GM18868 (cell line): ENCODE measurements around the gene CFAP52.
"Not testable (repeated sequence)": the region's sequence is repeated elsewhere in the genome, so short reads cannot be mapped to it uniquely, and the experiment has no call there.

Experiments
- ATAC-seq: cut with Tn5 transposase; IDR thresholded peaks from one replicate; pipeline ENCODE4 v1.9.1; 2021; ENCODE audit warnings: mild to moderate bottlenecking, moderate library complexity; ENCODE audit not compliant: unreplicated experiment

The CFAP52 gene, protein sequence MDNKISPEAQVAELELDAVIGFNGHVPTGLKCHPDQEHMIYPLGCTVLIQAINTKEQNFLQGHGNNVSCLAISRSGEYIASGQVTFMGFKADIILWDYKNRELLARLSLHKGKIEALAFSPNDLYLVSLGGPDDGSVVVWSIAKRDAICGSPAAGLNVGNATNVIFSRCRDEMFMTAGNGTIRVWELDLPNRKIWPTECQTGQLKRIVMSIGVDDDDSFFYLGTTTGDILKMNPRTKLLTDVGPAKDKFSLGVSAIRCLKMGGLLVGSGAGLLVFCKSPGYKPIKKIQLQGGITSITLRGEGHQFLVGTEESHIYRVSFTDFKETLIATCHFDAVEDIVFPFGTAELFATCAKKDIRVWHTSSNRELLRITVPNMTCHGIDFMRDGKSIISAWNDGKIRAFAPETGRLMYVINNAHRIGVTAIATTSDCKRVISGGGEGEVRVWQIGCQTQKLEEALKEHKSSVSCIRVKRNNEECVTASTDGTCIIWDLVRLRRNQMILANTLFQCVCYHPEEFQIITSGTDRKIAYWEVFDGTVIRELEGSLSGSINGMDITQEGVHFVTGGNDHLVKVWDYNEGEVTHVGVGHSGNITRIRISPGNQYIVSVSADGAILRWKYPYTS

DNA sequence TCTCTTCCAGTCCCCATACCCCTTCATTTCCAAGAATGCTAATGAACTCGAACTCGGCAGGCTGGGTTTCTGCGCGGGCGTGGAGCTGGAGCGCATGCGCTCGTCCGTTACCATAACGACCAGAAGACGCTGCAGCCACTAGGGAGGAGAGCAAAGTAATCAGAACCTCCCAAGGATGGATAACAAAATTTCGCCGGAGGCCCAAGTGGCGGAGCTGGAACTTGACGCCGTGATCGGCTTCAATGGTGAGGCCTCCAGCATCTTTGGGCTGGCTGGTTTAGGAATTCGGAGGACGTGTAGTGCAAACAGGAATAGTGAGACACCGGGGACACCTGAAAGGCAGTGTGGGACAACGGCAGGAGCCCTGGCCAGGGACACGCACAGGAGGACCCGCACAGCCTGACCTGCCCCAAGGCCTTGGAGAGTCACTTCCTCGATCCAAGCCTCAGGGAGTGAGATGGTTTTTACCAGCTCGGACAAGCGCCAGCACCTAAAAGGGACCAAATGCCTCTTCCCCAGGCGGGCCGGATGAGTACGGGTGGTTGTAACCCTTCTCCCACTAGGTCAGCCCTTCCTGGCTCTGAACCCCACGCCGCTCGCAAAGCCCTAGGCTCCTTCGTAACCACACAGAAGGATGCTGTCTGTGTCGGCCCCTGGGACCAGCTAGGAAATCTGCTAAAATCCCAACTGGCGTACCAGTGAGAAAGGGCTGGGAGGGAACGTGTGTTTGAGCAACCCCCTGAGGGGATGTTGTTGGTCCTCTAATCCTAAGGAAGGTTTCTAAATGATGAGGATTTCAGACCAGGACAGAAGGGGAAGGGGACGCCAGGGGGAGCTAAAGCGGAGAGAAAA lies at the start of gene CFAP52:
TSS of gene CFAP52 (plus strand) at position 122 of the 852 bp plus-strand sequence. CDS start at position 176, 54 bp downstream.
- ATAC-seq = no peak

DNA sequence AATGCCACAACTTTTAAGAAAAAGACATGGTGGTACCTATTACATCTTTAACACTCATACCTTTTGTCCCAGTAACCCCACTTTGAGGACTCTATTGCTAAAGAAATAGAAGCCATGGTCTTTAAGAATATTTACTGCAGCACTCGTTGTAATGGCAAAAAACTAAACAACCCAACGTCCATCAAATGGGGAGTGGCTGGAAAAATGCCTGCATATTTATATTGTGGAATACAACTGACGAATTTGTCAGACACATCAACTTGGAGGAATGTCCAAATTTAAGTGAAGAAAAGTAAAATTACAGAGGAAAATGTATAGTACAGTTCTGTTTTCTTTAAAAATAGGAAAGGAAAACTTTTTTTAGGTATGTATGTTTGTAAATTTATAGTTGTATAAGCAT lies 48.7 kb upstream of the CFAP52 start:
- ATAC-seq = no peak

DNA sequence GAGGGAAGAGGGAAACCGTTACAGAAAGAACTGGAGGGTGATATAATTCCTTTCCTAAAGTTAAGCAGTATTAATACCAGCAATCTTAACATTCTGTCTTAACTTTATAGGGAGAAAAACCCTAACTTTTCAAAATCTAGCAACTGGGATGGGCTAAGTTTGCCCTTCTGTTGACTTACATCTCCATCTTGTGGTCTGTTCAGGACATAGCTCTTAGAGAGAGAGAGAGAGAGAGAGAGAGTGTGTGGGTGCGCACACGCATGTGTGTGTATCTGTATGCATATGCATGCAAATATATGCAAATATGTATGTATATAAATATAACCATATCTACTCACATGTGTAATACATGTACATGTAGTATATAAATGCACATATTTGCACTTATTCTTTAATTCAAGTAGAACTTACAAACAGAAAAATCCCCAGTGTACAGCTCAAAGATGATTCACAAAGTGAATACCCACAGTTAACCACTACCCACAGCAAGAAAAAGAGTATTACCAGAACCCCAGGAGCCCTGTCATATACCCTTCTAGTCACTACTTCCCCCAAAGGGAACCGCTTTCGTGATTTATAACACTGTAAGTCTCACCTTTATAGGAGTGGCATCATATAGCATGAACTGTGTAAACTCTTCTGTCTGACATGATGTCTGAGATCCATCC lies 47.3 kb upstream of the CFAP52 start:
- ATAC-seq = no peak

DNA sequence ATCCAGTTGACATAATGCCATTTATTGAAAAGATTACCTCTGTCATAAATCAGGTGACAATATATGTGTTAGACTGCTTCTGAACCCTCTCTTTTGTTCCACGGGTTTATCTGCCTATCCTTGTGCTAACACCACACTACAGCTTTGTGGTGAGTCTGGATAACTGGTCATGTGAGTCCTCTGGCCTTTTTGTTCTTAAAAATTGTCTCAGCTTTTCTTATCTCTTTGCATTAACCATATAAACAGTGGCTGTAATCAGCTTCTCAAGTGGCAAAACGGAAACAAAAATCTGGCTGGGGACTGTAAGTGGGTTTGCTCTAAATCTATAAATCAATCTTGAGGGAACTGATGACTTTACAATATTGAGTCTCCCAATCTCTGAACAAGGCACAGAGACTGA lies 45.4 kb upstream of the CFAP52 start:
- ATAC-seq = no peak

DNA sequence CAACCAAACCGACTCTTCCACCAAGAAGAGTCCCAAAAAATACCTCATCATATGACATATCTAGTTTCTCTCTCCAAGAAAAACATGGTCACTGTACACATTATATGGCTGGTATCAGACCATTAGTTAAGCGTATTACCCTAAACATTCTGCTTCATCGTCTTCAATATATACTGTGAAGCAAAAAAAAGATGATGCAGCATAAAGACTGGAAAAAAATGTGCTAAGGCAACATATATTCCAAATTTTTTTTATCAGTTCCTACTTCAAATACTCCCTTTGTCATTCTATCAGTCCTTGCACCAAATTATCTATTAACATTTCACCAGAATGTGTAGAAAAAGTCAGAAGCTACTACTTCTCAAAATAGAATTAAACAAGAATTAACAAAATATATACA lies 43.7 kb upstream of the CFAP52 start:
- ATAC-seq = no peak

DNA sequence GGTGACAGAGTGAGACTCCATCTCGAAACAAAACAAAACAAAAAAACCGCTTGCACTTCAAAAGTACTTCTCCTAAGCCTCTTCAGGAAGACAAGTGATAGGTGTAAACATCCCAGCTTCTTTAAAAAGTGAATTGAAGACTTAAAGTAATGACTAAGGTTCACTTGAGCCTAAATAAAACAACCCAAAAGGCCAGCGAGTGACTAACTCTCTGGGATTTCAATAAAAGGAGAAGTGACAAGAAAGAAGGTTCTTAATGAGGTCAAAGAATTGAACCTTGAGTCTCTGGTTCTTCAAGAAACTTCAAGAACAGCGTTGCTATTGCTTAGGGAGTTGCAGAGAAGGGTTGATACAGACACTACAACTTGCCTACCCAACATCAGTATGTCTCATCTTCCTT lies 43.0 kb upstream of the CFAP52 start:
- no peak for ATAC-seq

DNA sequence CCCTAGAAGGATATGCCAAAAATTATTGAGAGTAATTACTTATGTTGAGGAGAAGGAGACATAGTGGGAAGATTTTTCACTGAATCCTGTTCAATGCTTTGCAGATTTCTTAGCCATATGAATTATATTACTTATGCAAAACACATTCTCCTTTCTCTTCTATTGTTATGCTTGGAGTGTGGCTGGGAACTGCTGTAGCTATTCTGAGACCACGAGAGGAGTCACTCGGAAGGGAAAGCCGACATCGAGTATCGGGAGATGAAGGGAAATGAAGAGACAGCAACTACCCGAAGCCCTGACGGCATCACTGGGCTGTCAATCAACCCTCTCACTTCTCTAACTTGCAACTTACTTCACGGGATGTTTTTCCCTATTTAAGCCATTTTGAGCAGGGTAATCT lies 40.4 kb upstream of the CFAP52 start:
- no peak for ATAC-seq

DNA sequence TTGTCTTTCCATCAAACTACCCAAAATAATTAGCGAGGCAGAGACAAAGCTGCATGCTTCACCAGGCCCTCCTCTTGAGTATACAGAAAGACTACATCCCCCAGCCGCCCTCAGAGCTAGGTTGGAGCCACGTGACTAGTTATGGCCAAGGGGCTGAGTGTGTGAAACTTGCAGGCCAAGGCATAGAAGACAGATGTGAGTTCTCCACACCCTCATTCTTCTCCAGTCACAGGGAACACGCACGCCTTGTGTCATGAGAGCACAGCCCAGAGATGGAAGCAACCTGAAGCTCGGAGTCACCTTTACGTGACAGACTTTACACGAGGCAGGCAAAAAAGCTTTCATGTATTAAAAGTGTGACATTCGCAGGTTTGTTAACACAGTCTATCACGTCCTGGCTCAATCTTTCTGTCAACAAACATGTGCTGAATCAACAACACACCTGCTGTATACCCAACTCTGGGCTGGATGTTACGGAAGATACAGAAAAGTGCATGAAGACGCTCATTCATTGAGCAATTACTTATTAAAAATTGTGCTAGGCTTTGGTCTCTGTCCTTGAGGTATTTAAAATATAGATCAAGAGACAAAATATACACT lies 39.2 kb upstream of the CFAP52 start:
- ATAC-seq = no peak

DNA sequence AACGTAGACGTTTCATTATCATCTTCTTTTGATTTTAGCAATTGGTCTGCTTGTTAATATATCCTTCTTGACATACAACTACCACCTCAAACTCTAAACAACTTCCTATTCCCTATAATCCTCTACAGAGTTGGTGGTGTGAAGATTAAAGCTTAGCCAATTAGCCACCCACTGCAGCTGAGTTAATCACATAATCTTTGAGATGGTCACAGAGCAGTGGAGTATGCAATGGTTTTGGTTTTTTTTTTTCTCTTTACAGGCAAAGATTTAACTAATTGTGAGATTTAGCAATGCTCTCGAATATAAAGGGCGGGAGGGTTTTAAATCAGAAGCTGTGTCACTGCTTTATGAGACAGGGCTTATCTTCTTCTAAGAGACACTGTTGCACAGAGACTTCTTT lies 37.8 kb upstream of the CFAP52 start:
- no peak for ATAC-seq

DNA sequence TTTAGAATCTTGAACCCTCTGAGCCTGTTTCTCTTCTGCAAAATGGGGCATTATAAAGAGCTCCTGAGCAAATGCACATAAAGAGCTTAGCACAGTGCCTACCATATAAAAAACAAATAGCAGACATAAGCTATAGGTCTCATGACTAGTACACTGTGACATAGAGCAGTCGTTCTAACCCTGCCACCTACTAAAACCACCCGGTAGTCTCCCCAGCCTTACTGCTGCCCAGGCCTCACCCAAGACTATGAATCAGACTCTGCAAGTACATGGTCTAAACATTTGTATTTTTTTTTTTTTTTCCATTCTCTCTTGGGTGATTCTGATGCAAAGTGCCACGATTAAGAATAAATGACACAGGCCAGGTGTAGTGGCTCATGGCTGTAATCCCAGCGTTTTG lies 34.7 kb upstream of the CFAP52 start:
- ATAC-seq = no peak

DNA sequence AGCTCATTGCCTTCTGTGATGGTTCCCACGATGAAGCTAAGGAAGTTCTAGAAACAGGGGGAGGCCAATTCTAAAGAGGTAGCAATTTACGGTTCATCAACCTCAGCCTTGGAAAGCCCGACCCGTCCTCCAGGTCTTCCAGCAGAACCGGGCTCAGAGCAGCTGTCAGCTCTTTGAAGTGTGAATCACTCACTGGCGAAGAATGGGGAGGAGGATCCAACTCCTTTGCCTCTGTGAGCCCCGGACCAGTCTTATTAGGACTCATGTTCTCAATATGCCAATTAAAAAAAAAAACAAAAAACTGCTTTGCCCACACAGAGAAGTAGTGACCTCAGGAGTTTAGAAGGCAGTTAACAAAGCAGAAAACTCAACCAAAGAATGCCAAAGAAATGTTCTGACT lies 32.2 kb upstream of the CFAP52 start:
- ATAC-seq = no peak

DNA sequence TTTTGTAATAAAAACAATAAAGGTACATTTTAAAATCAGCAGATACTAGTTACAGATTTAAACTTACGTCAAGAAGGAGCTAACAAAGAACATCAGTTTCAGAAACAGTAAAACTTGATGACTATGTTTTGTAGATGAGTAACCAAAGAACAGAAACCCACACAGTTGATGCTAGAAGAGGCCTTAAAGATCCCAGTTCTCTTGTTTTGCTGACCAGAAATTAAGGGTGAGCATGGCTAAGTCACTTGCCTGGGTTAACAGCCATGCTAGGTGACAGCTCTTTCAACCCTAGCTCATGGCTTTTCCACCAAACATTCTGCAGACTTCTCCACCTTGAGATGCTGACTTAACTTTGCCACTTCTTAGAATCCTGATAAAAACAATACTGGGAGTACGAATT lies 27.2 kb upstream of the CFAP52 start:
- ATAC-seq = no peak

DNA sequence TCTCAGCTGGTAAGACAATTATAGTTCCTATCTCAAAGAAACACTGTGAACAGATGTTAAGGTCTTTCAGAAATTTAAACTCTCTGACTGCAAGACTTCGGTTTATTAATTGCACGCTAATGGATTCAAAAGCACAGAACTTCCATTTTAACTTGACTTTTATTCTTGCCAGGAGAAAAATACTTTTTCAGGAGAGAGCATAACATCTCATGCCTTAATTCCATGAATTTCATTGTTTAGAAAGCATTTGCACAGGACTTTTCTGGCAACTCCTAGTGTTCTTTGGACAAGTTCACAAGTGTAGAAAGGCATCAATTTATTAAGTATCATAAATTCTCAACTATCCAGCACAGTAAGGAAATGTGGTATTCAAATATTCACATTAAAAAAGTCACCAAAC lies 23.3 kb upstream of the CFAP52 start:
- no peak for ATAC-seq

DNA sequence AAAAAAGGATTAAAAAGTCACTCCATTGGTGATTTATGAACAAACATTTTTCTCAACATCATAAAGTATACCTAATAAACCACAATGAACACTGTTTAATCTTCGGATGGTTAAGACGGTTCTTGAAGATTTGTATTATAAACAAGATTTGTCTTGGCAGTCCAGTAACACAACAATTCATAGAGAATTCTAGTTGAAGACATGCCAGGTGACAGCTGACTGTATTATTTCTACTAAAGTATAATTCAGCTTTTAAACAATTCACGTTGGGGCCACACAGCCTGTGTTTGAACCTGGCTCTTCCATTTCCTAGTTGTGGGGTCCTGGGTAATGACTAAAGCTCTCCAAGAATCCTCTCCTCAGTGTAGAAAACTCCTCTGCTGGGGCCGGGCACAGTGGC lies 22.8 kb upstream of the CFAP52 start:
- no peak for ATAC-seq

DNA sequence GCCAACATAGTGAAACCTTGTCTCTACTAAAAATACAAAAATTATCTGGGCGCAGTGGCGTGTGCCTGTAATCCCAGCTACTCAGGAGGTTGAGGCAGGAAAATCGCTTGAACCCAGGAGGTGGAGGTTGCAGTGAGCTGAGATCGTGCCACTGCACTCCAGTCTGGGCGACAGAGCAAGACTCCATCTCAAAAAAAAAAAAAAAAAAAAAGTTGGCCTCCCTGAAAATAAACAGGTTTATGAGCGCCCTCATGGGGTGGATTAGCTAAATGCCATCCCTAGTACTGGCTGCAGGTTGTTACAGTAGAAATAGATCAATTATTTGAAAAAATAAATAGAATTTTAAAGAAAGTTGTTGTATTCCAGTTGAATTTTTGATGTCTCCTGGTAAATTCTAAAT lies 21.7 kb upstream of the CFAP52 start:
- not testable (repeated sequence) for ATAC-seq

DNA sequence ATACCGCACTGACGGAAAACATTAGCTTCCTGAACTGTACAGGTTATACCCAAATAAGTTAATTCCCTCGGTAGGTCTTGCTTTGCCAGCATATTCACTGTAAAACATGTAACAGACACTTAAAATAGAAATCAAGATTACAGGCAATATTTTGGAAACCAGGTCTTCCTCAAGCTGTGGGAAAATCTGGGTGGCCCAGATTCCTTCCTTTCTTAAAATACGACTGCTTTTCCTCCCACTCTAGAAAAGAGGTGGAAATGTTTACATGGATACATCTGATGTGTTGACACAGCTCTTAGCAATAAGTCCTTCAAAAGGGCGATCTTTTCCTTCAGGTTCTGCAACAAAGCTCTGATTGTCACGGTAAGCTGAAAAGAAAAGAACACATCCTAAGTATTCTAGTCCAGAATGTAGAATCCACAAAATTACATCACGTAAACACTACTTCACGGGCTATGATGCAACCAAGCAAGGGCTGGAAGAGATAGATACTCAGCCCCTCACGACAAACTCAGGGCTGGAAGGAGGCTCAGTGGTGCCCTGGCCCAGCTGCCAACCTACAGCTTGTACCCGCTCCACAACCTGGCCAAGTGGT lies 19.2 kb upstream of the CFAP52 start:
- no peak for ATAC-seq

DNA sequence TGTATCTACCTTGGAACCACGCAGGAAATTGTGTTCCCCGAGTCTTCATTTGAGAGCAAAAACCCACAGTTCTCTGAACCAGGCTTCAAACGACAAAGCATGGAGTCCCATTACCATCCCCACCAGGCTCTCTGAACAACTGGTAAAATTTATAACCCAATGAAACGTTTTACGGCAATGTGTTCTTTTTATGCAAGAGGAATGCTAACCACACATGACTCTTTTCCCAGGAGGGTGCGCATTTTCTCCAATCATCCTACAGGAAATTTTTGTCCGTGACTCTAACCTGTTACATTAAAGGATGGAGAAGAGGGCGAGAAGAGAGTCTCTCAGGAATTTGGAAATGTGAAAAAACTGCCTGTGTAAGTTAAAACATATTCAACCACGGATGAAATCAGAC lies 18.6 kb upstream of the CFAP52 start:
- ATAC-seq = no peak

DNA sequence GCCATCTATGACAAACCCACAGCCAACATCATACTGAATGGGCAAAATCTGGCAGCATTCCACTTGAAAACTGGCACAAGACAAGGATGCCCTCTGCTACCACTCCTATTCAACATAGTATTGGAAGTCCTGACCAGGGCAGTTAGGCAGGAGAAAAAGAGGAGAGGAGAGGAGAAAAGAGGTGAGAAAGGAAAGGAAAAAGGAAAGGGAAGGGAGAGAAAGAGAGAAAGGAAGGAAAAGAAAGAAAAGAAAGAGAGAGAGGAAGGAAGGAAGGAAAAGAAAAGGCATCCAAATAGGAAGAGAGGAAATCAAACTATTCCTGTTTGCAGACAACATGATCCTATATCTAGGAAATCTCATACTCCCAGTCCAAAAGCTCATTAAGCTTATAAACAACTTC lies 12.3 kb upstream of the CFAP52 start:
- no peak for ATAC-seq

DNA sequence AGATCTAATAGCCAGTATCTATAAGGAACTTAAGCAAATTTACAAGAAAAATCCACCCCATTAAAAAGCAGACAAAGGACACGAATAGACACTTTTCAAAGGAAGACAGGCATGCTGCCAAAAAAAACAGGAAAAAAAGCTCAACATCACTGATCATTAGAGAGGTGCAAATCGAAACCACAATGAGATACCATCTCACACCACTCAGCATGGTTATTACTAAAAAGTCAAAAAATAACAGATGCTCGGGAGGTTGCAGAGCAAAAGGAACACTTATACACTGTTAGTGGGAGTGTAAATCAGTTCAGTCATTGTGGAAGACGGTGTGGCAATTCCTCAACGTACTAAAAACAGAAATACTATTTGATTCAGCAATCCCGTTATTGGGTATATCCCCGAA lies 10.4 kb upstream of the CFAP52 start:
- ATAC-seq = no peak

DNA sequence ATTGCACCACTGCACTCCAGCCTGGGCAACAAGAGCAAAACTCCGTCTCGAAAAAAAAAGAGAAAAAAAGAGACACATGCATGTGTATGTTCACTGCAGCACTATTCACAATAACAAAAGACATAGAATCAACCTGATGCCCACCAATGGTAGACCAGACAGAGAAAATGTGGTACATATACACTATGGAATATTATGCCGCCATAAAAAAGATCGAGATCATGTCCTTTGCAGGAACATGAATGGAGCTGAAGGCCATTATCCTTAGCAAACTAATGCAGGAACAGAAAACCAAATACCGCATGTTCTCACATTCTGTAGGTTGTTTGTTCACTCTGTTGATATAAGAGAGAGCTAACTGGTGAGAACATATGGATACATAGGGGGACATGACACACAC lies 9.7 kb upstream of the CFAP52 start:
- ATAC-seq = not testable (repeated sequence)
